T-helper 2 cell (primary cell): ENCODE results near the gene ANKRD31.
"Not testable (repeated sequence)": the region's sequence is repeated elsewhere in the genome, so short reads cannot be mapped to it uniquely, and the experiment has no call there.

Experiments used
- DNase-seq, 5 experiments: peaks; one replicate each; pipeline versions ENCODE4 v3.0.0 to v3.0.0-alpha.2; 2012 to 2022

The ANKRD31 gene

DNA sequence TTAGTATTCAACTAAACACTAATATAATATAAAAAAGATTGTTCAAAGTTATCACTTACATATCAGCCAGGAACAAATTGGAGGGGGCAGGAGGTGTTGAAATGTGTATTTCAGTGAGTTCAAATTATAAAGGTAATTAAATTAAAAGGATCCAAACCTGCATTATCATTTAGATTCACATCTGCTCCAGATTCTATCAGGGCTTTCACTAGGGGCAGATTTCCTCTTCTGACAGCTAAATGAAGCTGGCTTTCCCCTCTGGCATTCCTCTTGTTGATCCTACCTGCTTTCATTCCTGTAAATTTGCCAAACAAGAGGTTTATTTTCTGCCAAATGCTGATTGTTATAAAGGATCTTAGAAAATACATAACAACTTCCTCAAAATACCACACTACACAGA lies 98.0 kb downstream of the ANKRD31 start:
- no peak for DNase-seq

DNA sequence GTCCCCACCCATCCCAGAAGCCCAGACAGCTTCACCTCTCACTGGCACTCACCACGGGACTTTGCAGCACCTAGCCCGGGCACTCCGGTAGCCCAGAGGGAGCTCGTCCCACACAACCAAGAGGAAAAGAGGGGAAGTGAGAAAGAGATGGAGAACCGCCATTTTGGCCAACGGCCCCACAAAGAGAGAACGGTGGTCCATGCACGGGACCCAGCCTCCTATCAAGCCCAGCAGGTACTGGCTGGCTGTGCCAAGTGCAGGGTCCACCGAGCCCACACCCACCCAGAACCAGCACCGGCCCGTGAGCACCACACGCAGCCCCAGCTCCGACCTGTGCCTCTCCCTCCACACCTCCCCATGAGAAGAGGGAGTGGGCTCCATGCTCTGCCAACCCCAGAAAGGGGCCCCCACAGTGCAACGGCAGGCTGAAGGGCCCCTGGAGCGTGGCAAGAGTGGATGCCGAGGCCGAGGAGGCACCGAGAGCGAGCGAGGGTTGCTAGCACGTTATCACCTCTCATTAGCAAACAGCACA lies 105.8 kb downstream of the ANKRD31 start:
- no peak for DNase-seq

DNA sequence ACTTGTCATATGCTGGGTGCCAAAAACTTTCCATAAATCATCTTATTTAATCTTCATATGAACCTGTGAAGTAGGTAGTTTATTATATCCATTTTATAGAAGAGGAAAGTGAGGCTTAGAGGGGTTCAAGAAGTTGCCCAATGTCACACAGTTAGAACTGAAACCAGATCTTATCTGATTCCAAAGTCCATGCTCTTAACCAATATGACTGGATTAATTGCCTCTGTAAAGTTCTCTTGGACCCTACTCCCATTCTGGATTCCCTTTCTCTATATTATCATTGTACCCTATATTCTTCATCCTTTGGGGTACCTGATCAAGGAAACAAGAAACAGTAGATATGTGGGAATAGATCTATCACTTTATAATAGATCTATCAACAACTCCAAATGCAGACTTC lies 119.8 kb downstream of the ANKRD31 start:
- no peak for DNase-seq

DNA sequence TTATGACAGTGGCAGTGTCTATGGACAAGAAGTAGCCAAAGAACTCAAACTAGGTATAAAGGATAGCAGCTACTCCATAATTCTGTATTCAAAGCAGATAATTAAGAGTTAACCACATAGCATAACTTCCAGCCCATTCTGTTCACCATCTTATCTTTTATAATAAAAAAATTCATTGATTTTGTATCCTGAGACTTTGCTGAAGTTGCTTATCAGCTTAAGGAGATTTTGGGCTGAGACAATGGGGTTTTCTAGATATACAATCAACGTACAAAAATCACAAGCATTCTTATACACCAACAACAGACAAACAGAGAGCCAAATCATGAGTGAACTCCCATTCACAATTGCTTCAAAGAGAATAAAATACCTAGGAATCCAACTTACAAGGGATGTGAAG lies 122.4 kb downstream of the ANKRD31 start:
- DNase-seq = peak in 1 of 5 experiments; percentile 30

DNA sequence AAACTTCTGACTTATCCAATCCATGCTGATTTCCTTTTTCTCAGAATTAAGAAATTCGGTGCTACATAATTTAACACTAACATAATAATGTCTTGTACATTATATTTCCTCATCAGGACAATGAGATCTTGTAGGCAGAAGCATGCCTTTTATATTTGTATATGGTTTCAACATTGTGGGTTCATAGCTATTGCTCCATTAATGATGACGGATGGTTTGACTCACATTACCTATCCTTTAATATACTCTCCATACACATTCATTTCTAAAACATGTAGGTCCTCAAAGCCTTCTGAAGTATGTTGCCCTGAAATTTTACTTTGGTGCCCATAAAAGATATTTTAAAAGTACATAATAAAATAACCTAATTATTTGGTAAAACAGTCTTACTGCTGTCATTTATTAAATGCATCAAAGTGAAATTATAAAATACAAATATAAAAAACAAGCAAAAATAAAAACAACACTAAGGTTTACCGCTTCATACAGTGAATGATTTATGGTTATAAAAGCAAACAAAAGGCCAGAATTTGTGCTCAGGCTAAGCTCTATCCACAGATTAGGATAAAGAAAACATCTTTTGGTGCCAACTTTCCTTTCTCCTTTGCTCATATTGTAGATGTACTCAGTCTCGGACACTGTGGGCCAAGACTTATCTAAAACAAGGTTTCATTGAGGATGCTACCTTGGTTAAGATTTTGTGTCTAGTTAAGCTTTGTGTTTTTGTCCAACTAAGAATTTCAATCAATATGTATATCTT lies 123.1 kb downstream of the ANKRD31 start:
- DNase-seq = no peak

DNA sequence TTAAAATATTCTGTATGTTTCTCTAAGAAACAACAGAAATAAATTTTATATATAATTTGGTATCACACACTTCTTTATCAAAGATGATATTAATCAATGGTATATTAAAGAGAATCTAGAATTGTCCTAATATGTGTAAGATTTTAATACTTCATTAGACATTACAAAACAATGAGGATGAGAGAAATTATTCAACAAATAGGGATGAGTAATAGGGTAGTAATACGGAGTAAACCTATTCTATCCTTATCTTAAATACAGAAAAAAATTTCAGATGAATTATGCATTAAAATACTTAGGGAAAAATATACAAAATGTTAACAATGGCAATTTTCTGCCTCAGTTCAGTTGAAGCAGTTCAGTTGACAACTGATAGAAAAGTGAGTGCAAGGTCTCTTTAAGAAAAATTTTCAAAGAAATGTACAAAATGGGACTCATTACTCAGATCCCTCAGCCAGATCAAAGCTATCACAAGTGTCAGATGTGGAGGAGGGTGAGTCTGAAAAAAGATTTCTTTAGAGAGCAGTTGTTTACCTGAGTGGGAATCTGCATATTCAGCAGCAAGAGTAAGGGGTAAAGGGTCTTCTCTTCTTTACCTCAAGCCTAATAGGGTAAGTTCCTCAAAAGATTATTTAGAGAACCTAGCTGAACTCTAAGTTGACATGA lies 127.6 kb downstream of the ANKRD31 start:
- DNase-seq = no peak

DNA sequence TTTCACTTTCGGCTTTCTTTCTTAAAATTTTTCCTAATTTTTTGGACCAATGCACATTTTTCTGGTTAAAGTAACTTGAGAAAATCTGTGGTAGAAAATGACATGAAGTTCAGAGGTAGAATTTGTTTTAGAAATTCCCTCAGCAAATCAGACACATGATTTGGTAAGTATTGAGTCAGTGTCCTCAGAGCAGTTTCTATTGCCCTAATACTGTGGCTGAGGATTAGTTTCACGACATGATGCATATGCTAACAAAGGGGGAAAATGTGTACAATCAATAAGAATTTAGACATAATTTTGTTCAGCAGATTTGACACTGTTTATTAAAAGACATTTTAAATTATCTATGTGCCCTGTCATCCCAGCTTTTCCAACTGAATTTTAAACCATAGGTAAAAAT lies 128.2 kb downstream of the ANKRD31 start:
- DNase-seq = no peak

DNA sequence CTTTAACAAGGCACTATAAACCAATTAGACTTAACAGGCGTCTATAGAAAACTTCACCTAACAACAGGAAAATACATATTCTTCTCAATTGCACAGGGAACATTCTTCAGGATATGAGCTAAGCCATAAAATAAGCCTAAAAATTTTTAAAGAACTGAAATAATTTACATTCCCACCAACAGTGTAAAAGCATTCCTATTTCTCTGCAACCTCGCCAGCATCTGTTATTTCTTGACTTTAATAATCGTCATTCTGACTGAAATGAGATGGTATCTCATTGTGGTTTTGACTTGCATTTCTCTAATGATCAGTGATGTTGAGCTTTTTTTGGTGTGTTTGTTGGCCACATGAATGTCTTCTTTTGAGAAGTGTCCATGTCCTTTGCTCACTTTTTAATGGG lies 140.7 kb downstream of the ANKRD31 start:
- DNase-seq = peak in 1 of 5 experiments; percentile 16

DNA sequence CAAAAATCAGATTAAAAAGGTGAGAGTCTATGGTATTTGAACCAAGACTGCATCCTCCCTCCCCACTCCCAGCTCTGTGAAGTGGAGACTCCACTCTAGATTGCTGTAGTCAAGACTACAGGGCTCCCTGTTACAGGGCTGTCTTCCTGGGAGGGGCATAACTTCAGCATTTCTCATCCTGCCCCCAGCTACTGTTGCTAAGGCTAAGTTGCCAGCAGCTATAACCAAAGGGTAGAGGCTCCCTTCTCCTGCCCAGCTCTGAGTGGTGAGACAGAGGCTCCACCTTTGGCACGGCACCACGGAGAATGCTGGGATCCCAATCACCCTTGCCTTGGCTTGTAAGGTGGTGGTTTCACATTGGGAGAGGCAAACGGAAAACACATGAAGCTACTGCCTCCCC lies 145.1 kb downstream of the ANKRD31 start:
- DNase-seq = no peak

DNA sequence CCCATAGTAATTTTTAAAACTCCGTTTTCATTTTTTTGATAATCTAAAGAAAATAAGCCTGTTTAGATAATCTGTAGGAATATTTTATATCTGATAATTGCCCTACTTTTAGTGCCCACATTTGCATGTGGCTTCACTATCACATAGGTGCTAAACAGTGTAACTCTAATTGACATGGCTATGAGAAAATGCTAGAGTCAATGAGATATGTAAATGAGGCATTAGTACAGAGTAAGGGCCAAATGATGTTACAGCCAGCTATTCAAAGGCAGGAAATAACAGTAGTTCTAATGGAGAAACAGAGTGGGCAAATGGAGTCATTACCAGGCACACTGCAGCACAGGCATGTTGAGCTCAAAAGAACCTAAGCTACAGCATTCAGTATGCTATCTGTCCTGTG lies 147.0 kb downstream of the ANKRD31 start:
- no peak for DNase-seq

DNA sequence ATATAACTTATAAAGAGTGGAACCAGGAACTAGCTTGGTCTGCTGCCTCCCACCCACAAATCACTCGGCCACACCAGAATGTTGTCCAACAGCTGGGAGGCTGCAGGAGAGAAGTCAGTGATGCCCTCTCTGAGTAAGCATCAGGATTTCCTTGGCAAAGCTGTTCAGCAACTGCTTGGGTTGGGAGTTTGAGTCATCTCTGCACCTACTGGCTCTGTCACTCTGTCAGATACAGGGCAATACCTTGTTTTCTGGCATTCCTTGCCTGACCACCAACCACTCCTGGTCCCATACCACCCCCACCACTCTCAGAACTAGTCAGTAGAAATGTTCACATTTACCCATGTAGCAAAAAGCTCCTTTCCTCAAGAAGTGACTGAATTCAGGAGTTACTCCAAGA lies 147.5 kb downstream of the ANKRD31 start:
- peak in 1 of 5 experiments; percentile 39 for DNase-seq

DNA sequence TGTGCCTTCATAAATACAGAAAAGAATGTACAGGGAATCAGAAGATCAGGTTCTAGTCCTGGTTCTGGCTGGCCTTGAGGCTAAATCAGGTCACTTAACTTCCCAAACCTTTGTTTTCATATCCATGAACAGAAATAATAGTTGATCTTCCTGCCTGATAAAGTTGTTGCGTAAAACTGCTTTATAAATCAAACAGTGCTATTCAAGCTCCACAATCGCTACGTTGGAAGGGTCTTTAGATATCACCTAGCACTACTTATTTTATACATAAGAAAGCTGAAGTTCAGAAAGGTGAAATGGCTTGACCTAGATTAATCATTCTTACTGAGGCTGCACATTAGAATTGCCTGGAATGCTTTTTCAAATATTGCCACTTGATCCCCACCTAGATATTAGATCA lies 148.0 kb downstream of the ANKRD31 start:
- no peak for DNase-seq

DNA sequence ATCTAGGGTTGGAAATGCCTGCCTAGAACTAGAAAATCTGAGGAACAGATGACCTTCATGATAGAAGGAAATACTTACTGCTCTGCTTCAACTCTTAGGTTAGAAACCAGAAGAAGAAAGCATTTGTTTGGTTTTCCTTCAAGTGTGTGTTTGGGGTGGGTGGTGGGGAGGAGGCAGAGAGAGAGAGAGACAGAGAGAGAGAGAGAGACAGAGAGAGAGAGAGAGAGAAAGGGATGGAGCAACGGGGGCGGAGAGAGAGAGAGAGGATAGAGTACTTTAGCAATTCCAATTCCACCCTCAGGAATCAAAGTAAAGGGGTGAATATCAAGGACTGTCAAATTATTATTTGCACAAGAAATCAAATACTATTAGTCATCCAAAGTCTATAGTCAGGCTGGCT lies 155.2 kb downstream of the ANKRD31 start:
- no peak for DNase-seq

DNA sequence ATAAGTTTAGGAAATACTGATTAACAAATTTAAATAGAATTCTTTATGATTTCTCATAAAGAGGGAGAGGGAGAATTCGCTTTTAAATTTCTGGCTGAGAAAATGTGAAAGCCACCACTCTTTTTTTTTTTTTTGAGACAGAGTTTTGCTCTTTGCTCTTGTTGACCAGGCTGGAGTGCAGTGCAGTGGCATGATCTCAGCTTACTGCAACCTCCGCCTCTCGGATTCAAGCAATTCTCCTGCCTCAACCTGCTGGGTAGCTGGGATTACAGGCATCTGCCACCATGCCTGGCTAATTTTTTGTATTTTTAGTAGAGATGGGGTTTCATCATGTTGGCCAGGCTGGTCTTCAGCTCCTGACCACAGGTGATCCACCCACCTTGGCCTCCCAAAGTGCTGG lies 157.3 kb downstream of the ANKRD31 start:
- not testable (repeated sequence) for DNase-seq

DNA sequence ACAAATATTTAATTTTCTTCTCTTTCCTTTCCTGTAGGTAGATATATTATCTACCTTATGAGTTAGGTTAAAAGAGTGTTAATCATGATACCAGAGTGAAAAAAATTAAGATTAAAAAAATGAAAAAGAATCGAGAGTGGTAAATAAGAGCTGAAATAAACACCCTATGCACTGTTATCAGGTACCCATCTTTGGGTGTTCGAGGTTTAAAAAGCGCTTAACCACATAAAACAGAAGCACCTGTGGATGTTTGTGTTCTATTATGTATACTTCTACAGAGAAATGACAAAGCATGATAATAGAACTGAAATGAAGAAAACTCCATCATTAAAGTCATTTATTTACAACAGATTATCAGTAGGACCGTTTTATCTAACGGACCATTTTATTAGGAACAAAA lies 158.7 kb downstream of the ANKRD31 start:
- peak in 2 of 5 experiments; percentile 17 to 79 for DNase-seq

DNA sequence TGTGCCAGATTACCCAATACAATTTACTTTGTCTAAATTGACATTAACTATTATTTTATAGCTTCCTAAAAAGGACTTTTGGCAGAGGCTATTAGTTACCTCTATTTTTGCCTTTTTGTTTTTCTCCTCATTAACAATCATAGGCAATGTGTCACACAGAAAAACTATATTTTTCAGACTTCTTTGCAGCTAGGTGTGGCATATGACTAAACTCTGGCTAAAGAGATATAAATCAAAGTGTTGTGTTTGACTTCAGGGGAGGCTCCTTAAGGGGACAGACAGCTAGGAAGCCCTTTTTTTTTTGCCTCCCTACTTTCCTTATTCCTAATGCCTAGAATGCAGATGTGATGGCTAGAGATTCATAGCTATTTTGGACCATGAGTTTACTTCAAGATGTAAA lies 164.6 kb downstream of the ANKRD31 start:
- DNase-seq = no peak

DNA sequence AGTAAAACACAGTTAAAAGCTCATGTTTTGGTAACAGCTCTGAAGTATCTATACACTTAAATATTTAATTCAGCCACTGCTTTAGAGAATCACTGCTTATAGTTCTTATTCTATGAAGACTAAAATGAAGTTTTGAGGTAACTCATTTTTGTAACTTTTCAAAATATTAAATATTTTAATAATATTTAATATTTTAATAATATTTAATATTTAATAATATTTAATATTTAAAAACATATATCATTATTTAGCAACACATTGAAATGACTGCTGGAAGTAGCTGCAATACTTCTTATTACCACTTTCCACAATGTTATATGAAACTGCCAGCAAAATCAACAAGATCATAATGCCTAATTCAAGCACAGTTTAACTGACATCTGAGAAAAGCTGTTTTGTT lies 165.6 kb downstream of the ANKRD31 start:
- DNase-seq = no peak

DNA sequence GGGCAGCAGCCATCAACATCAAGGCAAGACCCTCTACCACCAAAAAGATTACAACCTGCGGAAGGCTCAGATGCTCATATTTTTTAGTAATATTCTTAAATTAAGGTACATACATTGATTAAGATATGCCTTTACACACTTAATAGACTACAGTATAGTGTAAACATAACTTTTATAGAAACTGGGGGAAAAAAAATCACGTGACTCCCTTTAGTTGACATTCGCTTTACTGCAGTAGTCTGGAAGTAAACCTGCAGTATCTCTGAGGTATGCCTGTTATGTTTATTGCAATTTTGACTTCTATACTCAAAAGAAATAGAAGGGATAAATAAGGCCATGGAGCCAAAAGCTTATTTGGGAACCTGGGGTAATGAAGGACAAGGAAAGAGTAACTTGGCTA lies 169.2 kb downstream of the ANKRD31 start:
- no peak for DNase-seq

DNA sequence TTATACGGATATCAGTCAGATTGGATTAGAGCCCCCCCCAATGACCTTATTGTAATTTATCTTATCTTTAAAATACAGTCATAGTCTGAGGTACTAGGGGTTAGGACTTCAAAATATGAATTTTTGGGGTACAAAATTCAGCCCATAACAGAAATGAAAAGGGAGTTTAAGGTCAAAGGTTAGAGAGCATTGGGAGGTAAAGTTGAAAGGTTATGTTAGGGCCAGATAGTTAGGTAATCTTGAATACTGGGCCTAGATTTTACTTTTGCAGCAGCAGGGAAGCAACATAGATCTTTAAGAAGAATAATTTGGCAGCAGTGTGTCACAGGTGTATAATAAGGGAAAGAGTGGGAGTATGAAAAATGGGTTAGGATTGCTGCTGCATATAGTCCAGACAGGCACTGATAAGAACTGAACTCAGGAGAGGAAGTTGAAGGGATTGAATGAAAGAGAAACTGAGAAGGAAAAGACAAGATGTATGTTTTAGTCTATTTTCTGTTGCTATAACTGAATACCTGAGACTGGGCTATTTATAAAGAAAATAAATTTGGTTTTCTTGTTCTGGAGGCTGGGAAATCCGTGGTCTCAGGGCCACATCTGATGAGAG lies 173.7 kb downstream of the ANKRD31 start:
- no peak for DNase-seq

DNA sequence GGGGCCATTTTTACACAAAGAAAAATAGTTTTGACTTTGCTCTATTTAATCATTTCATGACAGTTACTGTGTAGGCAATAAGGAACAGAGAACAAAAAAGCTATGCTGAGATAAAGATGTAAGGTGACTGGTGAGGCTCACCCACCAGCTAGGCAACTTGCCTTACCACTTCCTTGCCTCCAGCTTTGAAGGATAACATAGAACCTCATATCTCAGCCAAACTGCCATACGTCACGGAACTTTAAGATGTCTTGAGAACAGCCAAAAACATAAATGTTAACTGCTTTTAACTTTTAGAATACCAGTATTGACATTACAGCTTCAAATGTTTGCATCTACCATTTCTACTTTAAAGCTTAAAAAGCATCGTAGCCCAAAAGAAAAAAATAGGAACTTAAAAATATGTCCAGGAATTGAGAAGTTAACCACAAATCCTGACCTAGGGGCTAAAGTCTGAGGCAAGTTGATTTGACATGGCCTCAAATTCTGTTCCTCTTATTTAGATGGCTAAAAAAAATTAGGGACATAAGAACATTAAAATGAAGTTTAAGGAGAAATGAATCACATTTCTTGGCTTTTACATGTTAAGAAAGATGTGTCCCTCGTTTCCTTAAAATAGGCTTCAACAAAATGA lies 176.6 kb downstream of the ANKRD31 start:
- peak in 3 of 5 experiments; percentile 26 to 77 (median 44) for DNase-seq

DNA sequence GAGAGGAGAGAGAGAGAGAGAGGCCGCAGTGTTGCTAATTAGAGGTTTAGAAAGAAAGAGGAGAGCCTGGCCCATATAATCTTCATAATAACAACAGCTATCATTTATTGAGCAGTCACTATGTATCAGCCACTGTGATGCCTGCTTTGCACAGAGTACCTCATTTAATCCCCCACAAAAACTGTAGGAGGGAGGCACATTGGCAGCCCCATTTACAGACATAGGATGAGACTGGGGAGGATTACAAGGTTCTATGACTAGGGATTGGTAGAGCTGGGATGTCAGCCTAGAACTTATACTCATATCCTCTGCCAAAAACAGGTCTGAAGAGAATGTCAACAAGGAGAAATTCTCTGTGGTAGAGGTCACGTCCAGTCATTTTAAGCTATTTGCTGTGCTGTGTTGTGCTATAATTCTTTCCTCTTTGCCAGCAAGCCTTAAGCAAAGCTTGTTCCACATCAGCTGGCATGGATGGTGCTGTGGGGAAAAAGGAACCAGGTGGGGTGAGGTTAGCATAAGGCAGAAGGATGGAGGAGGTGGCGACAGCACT lies 177.6 kb downstream of the ANKRD31 start:
- DNase-seq = no peak

DNA sequence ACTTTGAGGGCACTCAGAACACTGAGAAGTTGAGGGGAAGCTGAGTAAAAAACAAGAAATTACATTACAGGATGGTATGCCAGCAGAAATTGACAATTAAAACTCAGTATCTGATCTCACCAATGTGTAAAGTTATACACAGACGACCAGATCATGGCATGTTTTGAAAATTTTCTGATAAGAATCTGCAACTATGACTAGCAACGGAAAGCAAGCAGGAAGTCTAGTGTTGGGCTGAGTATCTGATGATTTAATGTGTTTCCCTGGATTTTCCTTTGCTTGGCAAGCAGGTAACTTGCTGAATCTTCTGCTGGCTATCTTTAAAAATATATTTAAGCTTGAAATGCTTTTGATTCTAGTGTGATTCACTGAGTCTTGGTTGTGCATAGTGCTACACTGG lies 179.1 kb downstream of the ANKRD31 start:
- peak in 1 of 5 experiments; percentile 74 for DNase-seq

DNA sequence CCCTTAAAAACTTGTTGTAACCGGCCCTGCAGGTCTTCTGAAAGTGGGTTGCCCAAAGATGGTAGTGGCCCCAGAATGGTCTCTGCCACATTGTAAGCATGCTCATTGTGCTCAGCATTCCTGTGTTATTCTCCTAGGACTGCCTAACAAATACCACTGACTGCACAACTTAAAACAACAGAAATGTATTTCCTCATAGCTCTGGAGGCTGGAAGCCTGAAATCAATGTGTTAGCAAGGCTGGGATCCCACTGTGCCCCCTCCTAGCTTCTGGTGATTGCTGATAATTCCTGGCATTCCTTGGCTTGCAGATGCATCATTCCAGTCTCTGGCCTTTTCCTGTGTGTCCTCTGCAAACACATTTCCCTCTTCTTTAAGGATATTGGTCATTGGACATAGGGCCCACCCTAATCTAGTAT lies 180.9 kb downstream of the ANKRD31 start:
- no peak for DNase-seq
